ENCODE results near the gene KL. TPM values are rescaled to one million over a fixed set of nuclear protein-coding genes. Genes with fewer than 3 reads are reported as not detected.

The KL gene
- total and polyA plus RNA-seq, 2 experiments from 2014 or later: 0.03 TPM; not detected in 1

- H3K4me3 ChIP-seq: no peak overlapping the region
- H3F3A ChIP-seq (replicated peaks; ENCODE audit: low read depth): no peaks in the 10 kb centered on the region
- H3K27me3 Mint-ChIP-seq (ENCODE audit: insufficient read depth, low read depth, poor library complexity): peaks cover 5% of the 10 kb centered on the region
- H3K79me2 ChIP-seq (replicated peaks; ENCODE audit: insufficient read depth): no peaks in the 10 kb centered on the region
- no peaks in the 10 kb centered on the region for H3K36me3 Mint-ChIP-seq (ENCODE audit: low read depth)
- no peak overlapping the region for H3K4me2 ChIP-seq
- no peaks in the 10 kb centered on the region for H3K27me3 ChIP-seq (ENCODE audit: insufficient read depth)
- no peak overlapping the region for H3K27ac Mint-ChIP-seq
- no peak overlapping the region for H2AFZ ChIP-seq
- ATAC-seq (no peak), DNase-seq (ENCODE audit: low spot score) (no peak)
- H3K4me1 Mint-ChIP-seq: no peaks in the 10 kb centered on the region; the same call in 2 of the 3 replicates
- no peaks in the 10 kb centered on the region for H3K9me2 ChIP-seq (ENCODE audit: insufficient read depth)
- H4K20me1 ChIP-seq (replicated peaks; ENCODE audit: insufficient read depth): no peaks in the 10 kb centered on the region; the same call in 1 of the 2 replicates
- no peaks in the 10 kb centered on the region for H3K4me1 ChIP-seq (ENCODE audit: insufficient read depth)
- H3K9me3 Mint-ChIP-seq: no peaks in the 10 kb centered on the region
- TF ChIP-seq, protein P1, sequence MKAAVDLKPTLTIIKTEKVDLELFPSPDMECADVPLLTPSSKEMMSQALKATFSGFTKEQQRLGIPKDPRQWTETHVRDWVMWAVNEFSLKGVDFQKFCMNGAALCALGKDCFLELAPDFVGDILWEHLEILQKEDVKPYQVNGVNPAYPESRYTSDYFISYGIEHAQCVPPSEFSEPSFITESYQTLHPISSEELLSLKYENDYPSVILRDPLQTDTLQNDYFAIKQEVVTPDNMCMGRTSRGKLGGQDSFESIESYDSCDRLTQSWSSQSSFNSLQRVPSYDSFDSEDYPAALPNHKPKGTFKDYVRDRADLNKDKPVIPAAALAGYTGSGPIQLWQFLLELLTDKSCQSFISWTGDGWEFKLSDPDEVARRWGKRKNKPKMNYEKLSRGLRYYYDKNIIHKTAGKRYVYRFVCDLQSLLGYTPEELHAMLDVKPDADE (IDR thresholded peaks at IDR 0.05): no peak
- TF ChIP-seq EZH2 (IDR thresholded peaks at IDR 0.05; ENCODE audit: low read depth, unreplicated experiment): no peak
- no peak for TF ChIP-seq EZH2phosphoT487 (IDR thresholded peaks at IDR 0.05; ENCODE audit: unreplicated experiment)
- no peak for TF ChIP-seq CTCF (conservative IDR thresholded peaks at IDR 0.05; ENCODE audit: low read depth in 2 of 2)
- no peak for TF ChIP-seq ZNF114 (CRISPR knock-in tag; IDR thresholded peaks at IDR 0.05)
- TF ChIP-seq ZNF462 (CRISPR knock-in tag; IDR thresholded peaks at IDR 0.05): no peak
- no peak for TF ChIP-seq NANOG (IDR thresholded peaks at IDR 0.05; ENCODE audit: borderline replicate concordance)
- TF ChIP-seq JUNB (IDR thresholded peaks at IDR 0.05; ENCODE audit: unreplicated experiment): no peak
- no peak for TF ChIP-seq STAT1 (IDR thresholded peaks at IDR 0.05; ENCODE audit: unreplicated experiment)
- TF ChIP-seq, protein P2, sequence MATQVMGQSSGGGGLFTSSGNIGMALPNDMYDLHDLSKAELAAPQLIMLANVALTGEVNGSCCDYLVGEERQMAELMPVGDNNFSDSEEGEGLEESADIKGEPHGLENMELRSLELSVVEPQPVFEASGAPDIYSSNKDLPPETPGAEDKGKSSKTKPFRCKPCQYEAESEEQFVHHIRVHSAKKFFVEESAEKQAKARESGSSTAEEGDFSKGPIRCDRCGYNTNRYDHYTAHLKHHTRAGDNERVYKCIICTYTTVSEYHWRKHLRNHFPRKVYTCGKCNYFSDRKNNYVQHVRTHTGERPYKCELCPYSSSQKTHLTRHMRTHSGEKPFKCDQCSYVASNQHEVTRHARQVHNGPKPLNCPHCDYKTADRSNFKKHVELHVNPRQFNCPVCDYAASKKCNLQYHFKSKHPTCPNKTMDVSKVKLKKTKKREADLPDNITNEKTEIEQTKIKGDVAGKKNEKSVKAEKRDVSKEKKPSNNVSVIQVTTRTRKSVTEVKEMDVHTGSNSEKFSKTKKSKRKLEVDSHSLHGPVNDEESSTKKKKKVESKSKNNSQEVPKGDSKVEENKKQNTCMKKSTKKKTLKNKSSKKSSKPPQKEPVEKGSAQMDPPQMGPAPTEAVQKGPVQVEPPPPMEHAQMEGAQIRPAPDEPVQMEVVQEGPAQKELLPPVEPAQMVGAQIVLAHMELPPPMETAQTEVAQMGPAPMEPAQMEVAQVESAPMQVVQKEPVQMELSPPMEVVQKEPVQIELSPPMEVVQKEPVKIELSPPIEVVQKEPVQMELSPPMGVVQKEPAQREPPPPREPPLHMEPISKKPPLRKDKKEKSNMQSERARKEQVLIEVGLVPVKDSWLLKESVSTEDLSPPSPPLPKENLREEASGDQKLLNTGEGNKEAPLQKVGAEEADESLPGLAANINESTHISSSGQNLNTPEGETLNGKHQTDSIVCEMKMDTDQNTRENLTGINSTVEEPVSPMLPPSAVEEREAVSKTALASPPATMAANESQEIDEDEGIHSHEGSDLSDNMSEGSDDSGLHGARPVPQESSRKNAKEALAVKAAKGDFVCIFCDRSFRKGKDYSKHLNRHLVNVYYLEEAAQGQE (IDR thresholded peaks at IDR 0.05; ENCODE audit: unreplicated experiment): no peak
- no peak for TF ChIP-seq ZNF331 (CRISPR knock-in tag; IDR thresholded peaks at IDR 0.05; ENCODE audit: low read depth)
- no peak for TF ChIP-seq CREB1 (CRISPR knock-in tag; IDR thresholded peaks at IDR 0.05; ENCODE audit: low read depth)
- no peak for TF ChIP-seq POLR2AphosphoS5 (IDR thresholded peaks at IDR 0.05; ENCODE audit: low read depth)
- H3K4me3 Mint-ChIP-seq: no peak overlapping the region
- no peaks in the 10 kb centered on the region for H3K36me3 ChIP-seq (ENCODE audit: insufficient read depth)
- no peak overlapping the region for H3K27ac ChIP-seq (ENCODE audit: low read depth)
Observed at GRCh38 chr13:33078263-33078662, 62.0 kb downstream of the KL start.
